HEK293 (cell line): ENCODE data around the gene ZNF33B.

ENCODE experiments used
- CTCF ChIA-PET: fragments of 350-600 bp; formaldehyde crosslinking; extraction: SDS; loops from one replicate; lab custom pipeline; 2021; ENCODE audit warnings: antibody characterized with exemption; lab: Yijun Ruan, JAX
- POLR2A ChIA-PET: fragments of 300-600 bp; formaldehyde crosslinking; extraction: SDS; loops from one replicate; lab custom pipeline; 2020; ENCODE audit warnings: antibody characterized with exemption, inconsistent platforms; lab: Yijun Ruan, JAX
- H3K27ac ChIP-seq: fragments of 200-500 bp; sonication (Bioruptor generic); 2 replicates; pipeline ENCODE4 v1.5.1; 2014; ENCODE audit warnings: low read depth, low read length, control low read depth, inconsistent platforms; ENCODE audit errors: extremely low read depth
- H3K36me3 ChIP-seq, 2 experiments: fragments of 200-500 bp in 1 of 2; sonication (Bioruptor generic) in 1 of 2; 1 replicate in 1 of 2; 2 replicates in 1 of 2; pipeline ENCODE4 v1.5.1; 2014 to 2017; ENCODE audit warnings: inconsistent platforms in 2 of 2, low read length in 2 of 2; ENCODE audit not compliant: control insufficient read depth in 2 of 2, insufficient read depth in 1 of 2
- H3K4me1 ChIP-seq: fragments of 200-500 bp; sonication (Bioruptor generic); 2 replicates; pipeline ENCODE4 v1.5.1; 2014; ENCODE audit warnings: mild to moderate bottlenecking, low read length, inconsistent platforms; ENCODE audit not compliant: control insufficient read depth, insufficient read depth
- H3K4me3 ChIP-seq: 2 replicates; pipeline ENCODE4 v1.5.1; 2011; ENCODE audit warnings: low read depth, mild to moderate bottlenecking, control low read depth, low read length, moderate library complexity
- H3K9me3 ChIP-seq: fragments of 200-500 bp; sonication (Bioruptor generic); 2 replicates; pipeline ENCODE4 v1.5.1; 2014; ENCODE audit warnings: low read depth, low read length, inconsistent platforms; ENCODE audit not compliant: control insufficient read depth, insufficient read depth
- CTCF ChIP-seq: fragments of 450-650 bp; formaldehyde crosslinking; IDR thresholded peaks from 2 replicates; pipeline ENCODE4 v1.5.1; 2016; ENCODE audit warnings: missing biosample characterization, missing genetic modification characterization
- FEZF1 ChIP-seq: fragments of 450-650 bp; formaldehyde crosslinking; IDR thresholded peaks from 2 replicates; pipeline ENCODE4 v1.5.1; 2016; ENCODE audit warnings: missing biosample characterization, missing genetic modification characterization
- GFI1B ChIP-seq: fragments of 450-650 bp; formaldehyde crosslinking; IDR thresholded peaks from 2 replicates; pipeline ENCODE4 v1.5.1; 2016; ENCODE audit warnings: missing biosample characterization, missing genetic modification characterization
- PBX3 ChIP-seq: sonication (generic); formaldehyde crosslinking; IDR thresholded peaks from 2 replicates; pipeline ENCODE4 v1.8.1; 2022; ENCODE audit warnings: mild to moderate bottlenecking, moderate library complexity, missing genetic modification reagents
- PRDM1 ChIP-seq: fragments of 450-650 bp; formaldehyde crosslinking; IDR thresholded peaks from 2 replicates; pipeline ENCODE4; 2016; ENCODE audit warnings: missing biosample characterization, missing genetic modification characterization
- RBAK ChIP-seq: fragments of 450-650 bp; formaldehyde crosslinking; IDR thresholded peaks from 2 replicates; pipeline ENCODE4 v1.5.1; 2016; ENCODE audit warnings: missing biosample characterization, missing genetic modification characterization
- SP7 ChIP-seq: fragments of 450-650 bp; formaldehyde crosslinking; IDR thresholded peaks from 2 replicates; pipeline ENCODE4 v1.5.1; 2016; ENCODE audit warnings: missing biosample characterization, missing genetic modification characterization
- YY1 ChIP-seq: fragments of 450-650 bp; formaldehyde crosslinking; IDR thresholded peaks from 2 replicates; pipeline ENCODE4 v1.5.1; 2018; ENCODE audit warnings: missing biosample characterization, missing genetic modification characterization
- ZBTB1 ChIP-seq: fragments of 450-650 bp; formaldehyde crosslinking; IDR thresholded peaks from 2 replicates; pipeline ENCODE4 v1.5.1; 2016; ENCODE audit warnings: missing biosample characterization, missing genetic modification characterization
- ZBTB20 ChIP-seq: fragments of 450-650 bp; formaldehyde crosslinking; IDR thresholded peaks from 2 replicates; pipeline ENCODE4 v1.5.1; 2016; ENCODE audit warnings: missing biosample characterization, missing genetic modification characterization
- ZBTB8A ChIP-seq: fragments of 450-650 bp; formaldehyde crosslinking; IDR thresholded peaks from 2 replicates; pipeline ENCODE4 v1.5.1; 2016; ENCODE audit warnings: missing biosample characterization, missing genetic modification characterization
- ZEB2 ChIP-seq: fragments of 450-650 bp; formaldehyde crosslinking; IDR thresholded peaks from 2 replicates; pipeline ENCODE4 v1.5.1; 2016; ENCODE audit warnings: missing biosample characterization, missing genetic modification characterization
- ZFHX2 ChIP-seq: fragments of 450-650 bp; formaldehyde crosslinking; conservative IDR thresholded peaks from 2 replicates; pipeline ENCODE4 v1.5.1; 2016; ENCODE audit warnings: missing biosample characterization, missing genetic modification characterization
- ZFP37 ChIP-seq: fragments of 450-650 bp; formaldehyde crosslinking; IDR thresholded peaks from 2 replicates; pipeline ENCODE4 v1.5.1; 2016; ENCODE audit warnings: missing biosample characterization, missing genetic modification characterization
- ZNF132 ChIP-seq: fragments of 450-650 bp; formaldehyde crosslinking; IDR thresholded peaks from 2 replicates; pipeline ENCODE4 v1.5.1; 2017; ENCODE audit warnings: missing biosample characterization, missing genetic modification characterization, borderline replicate concordance
- ZNF157 ChIP-seq: fragments of 450-650 bp; formaldehyde crosslinking; IDR thresholded peaks from 2 replicates; pipeline ENCODE4 v1.5.1; 2016; ENCODE audit warnings: missing biosample characterization, missing genetic modification characterization
- ZNF174 ChIP-seq: fragments of 450-650 bp; formaldehyde crosslinking; IDR thresholded peaks from 2 replicates; pipeline ENCODE4 v1.5.0; 2017; ENCODE audit warnings: missing biosample characterization, mild to moderate bottlenecking, missing genetic modification characterization
- ZNF214 ChIP-seq: fragments of 450-650 bp; formaldehyde crosslinking; IDR thresholded peaks from 2 replicates; pipeline ENCODE4 v1.5.1; 2017; ENCODE audit warnings: missing biosample characterization, mild to moderate bottlenecking, missing genetic modification characterization, borderline replicate concordance
- ZNF266 ChIP-seq: fragments of 450-650 bp; formaldehyde crosslinking; IDR thresholded peaks from 2 replicates; pipeline ENCODE4 v1.5.1; 2016; ENCODE audit warnings: missing biosample characterization, missing genetic modification characterization, low read depth
- ZNF292 ChIP-seq: fragments of 450-650 bp; formaldehyde crosslinking; IDR thresholded peaks from 2 replicates; pipeline ENCODE4 v1.5.1; 2016; ENCODE audit warnings: low read depth, missing biosample characterization, missing genetic modification characterization, borderline replicate concordance
- ZNF366 ChIP-seq: fragments of 450-650 bp; formaldehyde crosslinking; conservative IDR thresholded peaks from 2 replicates; pipeline ENCODE4 v1.5.1; 2016; ENCODE audit warnings: missing biosample characterization, missing genetic modification characterization
- ZNF404 ChIP-seq: fragments of 450-650 bp; formaldehyde crosslinking; IDR thresholded peaks from 2 replicates; pipeline ENCODE4 v1.5.1; 2017; ENCODE audit warnings: missing biosample characterization, missing genetic modification characterization
- ZNF423 ChIP-seq: fragments of 450-650 bp; formaldehyde crosslinking; IDR thresholded peaks from 2 replicates; pipeline ENCODE4 v1.5.1; 2016; ENCODE audit warnings: missing biosample characterization, missing genetic modification characterization
- ZNF513 ChIP-seq: fragments of 450-650 bp; IDR thresholded peaks from 2 replicates; pipeline ENCODE4 v1.5.1; 2018; ENCODE audit warnings: missing biosample characterization, missing genetic modification characterization
- ZNF549 ChIP-seq: fragments of 450-650 bp; IDR thresholded peaks from 2 replicates; pipeline ENCODE4 v1.5.1; 2018; ENCODE audit warnings: missing biosample characterization, missing genetic modification characterization, mild to moderate bottlenecking, inconsistent platforms, moderate library complexity
- ZNF561 ChIP-seq: fragments of 450-650 bp; IDR thresholded peaks from 2 replicates; pipeline ENCODE4 v1.5.1; 2018; ENCODE audit warnings: missing biosample characterization, missing genetic modification characterization, borderline replicate concordance
- ZNF571 ChIP-seq: fragments of 450-650 bp; formaldehyde crosslinking; IDR thresholded peaks from 2 replicates; pipeline ENCODE4 v1.5.0; 2017; ENCODE audit warnings: missing biosample characterization, missing genetic modification characterization
- ZNF580 ChIP-seq: fragments of 450-650 bp; formaldehyde crosslinking; IDR thresholded peaks from 2 replicates; pipeline ENCODE4 v1.5.1; 2016; ENCODE audit warnings: missing biosample characterization, missing genetic modification characterization
- ZNF623 ChIP-seq: fragments of 450-650 bp; formaldehyde crosslinking; IDR thresholded peaks from 2 replicates; pipeline ENCODE4 v1.5.1; 2016; ENCODE audit warnings: missing biosample characterization, missing genetic modification characterization
- ZNF639 ChIP-seq: fragments of 450-650 bp; formaldehyde crosslinking; IDR thresholded peaks from 2 replicates; pipeline ENCODE4 v1.5.1; 2016; ENCODE audit warnings: missing biosample characterization, missing genetic modification characterization
- ZNF670 ChIP-seq: fragments of 450-650 bp; formaldehyde crosslinking; IDR thresholded peaks from 2 replicates; pipeline ENCODE4 v1.5.1; 2016; ENCODE audit warnings: missing biosample characterization, missing genetic modification characterization, low read depth
- ZNF692 ChIP-seq: fragments of 450-650 bp; formaldehyde crosslinking; IDR thresholded peaks from 2 replicates; pipeline ENCODE4 v1.5.1; 2016; ENCODE audit warnings: missing biosample characterization, missing genetic modification characterization

ZNF33B gene

GRCh38 chr10:42638055-42638820 lies at the start of gene ZNF33B:
Gene ZNF33B (minus strand): TSS chr10:42638570. CDS start chr10:42636928, 1,642 bp downstream.
- Histone ChIP-seq H3K4me1 (no peaks in the 10 kb centered on the region), H3K27ac (peak within 1 kb of the TSS; percentile 64), H3K36me3 (peaks cover 0 to 16% of the 10 kb centered on the region in 2 experiments; a peak in 1 of 3 replicates), H3K9me3 (no peaks in the 10 kb centered on the region), H3K4me3 (peak within 1 kb of the TSS; percentile 77)
- ChIA-PET CTCF (no interaction called here), POLR2A (no interaction called here)
- TF ChIP-seq RBAK (no peak), ZBTB8A (tag by site-specific recombination) (peak; percentile 97), PBX3 (CRISPR knock-in tag) (0 out of 2 replicates have a peak, but pooled peaks have one; percentile 58), ZNF404 (tag by site-specific recombination) (no peak), ZNF214 (tag by site-specific recombination) (no peak), ZNF549 (tag by site-specific recombination) (no peak), CTCF (tag by site-specific recombination) (0 out of 2 replicates have a peak, but pooled peaks have one; percentile 26), ZNF174 (tag by site-specific recombination) (no peak), ZNF292 (tag by site-specific recombination) (no peak), ZNF561 (tag by site-specific recombination) (peak; percentile 44; the same call in 1 of the 2 replicates), ZNF157 (tag by site-specific recombination) (no peak), ZEB2 (peak; percentile 97), ZNF580 (peak; percentile 93), ZNF670 (tag by site-specific recombination) (no peak), ZNF423 (tag by site-specific recombination) (peak; percentile 58; the same call in 1 of the 2 replicates), ZNF366 (tag by site-specific recombination) (peak; percentile 56; the same call in 1 of the 2 replicates), ZNF132 (tag by site-specific recombination) (no peak), ZBTB1 (no peak), ZFHX2 (tag by site-specific recombination) (peak; percentile 87), FEZF1 (tag by site-specific recombination) (no peak), ZNF639 (tag by site-specific recombination) (no peak), ZBTB20 (peak; percentile 94), SP7 (tag by site-specific recombination) (peak; percentile 57), ZNF692 (peak; percentile 68), ZNF623 (tag by site-specific recombination) (no peak), PRDM1 (tag by site-specific recombination) (0 out of 2 replicates have a peak, but pooled peaks have one; percentile 29), YY1 (tag by site-specific recombination) (0 out of 2 replicates have a peak, but pooled peaks have one; percentile 30), ZFP37 (tag by site-specific recombination) (peak; percentile 69; the same call in 1 of the 2 replicates), ZNF513 (tag by site-specific recombination) (no peak), ZNF266 (tag by site-specific recombination) (no peak), ZNF571 (no peak), GFI1B (tag by site-specific recombination) (no peak)
